Measurements from ENCODE around the gene FLT3.

GRCh38 chr13:28138756-28139470 is 38.5 kb upstream of the FLT3 start:
- TF ChIP-seq CTCF (IDR thresholded peaks at IDR 0.05; ENCODE audit: poor library complexity): no peak
- TF ChIP-seq EZH2 (IDR thresholded peaks at IDR 0.05; ENCODE audit: borderline replicate concordance): no peak

Data from hepatocyte (in vitro differentiated cells).